GM11168 (cell line): ENCODE data around the gene CADPS2.

Experiments used
- in situ Hi-C: fragments of 300-500 bp; cut with MboI; formaldehyde crosslinking; loops from one replicate; pipeline ENCODE4 v1.12.0; 2022; ENCODE audit warnings: low sequenced_read_pairs; ENCODE audit not compliant: unreplicated experiment

The CADPS2 gene

DNA sequence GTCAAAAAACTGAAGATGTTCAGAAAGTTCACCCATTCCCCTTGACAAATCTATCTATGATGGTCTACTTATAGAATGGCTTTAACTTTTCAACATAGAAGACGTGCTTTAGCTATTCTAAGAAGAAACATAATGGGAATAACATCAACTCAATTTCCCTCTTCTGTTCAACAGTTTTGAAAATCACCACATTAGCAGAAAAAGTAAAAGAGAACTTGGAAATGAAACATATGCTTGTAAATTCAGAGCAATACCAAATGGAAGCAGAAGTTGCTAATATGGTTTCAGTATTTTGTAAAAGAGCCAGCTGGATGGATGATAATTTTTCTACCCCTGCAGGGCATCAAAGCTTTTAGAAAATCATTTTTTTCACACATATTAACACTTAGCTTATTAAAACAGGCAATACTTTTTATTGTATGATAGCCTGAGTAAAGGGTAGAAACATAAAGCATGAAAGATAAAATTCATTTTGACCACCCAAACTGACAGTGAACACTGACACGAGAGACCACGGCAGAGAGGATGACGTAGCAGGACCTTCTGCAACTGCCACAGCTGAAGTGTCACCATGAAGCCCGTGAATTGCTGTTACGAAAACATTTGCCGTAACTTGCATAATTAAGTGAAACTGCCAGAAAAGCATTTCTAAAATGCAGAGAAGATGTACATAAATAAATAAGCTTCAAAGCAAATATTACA lies 542.5 kb downstream of the CADPS2 start:
- in situ Hi-C loops = no loop called here

DNA sequence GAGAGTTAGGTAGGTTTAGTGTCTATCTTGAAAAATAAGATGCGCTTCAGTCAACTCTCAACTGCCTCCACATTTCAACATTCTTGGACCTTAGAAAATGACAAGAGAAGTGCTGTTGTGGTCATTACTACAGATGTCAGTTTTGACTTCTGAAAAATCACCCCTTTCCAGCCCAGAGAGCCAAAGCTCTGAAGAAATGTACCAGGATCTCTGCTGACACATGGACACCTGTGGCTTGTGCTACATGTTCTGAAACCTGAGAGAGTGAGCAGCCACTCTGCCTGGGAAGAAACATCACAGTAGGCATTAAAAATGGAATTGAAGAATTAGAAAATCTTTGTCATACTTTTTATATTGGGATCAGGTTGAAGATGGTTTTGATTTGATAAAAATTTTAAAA lies 545.8 kb downstream of the CADPS2 start:
- in situ Hi-C loops = no loop called here

DNA sequence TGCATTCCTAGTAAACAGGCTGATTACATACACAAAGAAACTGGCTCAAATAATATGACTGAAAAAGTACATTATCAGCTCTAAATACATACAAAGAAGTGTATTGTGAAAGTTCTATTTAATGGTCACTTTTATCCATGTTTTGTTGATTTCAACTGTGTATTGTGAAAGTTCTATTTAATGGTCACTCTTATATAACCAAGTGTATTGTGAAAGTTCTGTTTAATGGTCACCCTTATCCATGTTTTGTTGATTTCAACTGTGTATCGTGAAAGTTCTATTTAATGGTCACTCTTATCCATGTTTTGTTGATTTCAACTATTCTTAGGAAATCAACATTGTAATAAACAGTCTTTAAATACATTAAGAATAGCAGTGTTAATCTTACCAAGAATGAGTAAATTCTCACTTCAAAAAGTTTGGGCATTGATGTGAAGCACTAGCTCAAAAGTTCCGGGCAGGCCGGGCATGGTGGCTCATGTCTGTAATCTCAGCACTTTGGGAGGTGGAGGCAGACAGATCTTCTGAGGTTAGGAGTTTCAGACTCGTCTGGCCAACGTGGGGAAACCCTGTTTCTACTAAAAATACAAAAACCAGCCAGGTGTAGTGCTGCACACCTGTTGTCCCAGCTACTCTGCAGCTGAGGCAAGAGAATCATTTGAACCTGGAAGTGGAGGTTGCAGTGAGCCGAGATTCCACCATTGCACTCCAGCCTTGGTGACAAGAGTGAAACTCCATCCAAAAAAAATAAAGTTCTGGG lies 546.9 kb downstream of the CADPS2 start:
- in situ Hi-C loops = no loop called here

GRCh38 chr7:122337011-122337410 lies 549.2 kb downstream of the CADPS2 start:
- in situ Hi-C loops = no loop called here

- in situ Hi-C loops = no loop called here
These were observed 557.0 kb downstream of the CADPS2 start for GRCh38 chr7:122329145-122329802.

DNA sequence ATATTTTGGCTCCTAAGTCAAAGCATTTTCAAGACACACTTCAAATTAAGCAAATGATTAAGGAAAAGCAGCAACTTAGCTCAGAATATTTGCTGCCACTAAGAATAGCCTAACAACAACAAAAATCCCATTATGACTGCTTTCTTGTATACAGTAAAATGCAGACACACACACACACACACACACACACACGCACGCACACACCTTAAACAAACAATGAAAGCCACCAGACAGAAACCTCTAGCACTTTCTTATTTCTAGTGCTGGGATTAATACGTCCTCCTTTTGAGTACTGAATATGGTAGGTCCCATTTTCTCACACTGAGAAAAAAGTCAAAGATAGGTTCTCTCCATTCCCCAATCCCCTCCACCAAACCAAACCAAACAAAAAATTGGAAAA lies 558.3 kb downstream of the CADPS2 start:
- in situ Hi-C loops = no loop called here

DNA sequence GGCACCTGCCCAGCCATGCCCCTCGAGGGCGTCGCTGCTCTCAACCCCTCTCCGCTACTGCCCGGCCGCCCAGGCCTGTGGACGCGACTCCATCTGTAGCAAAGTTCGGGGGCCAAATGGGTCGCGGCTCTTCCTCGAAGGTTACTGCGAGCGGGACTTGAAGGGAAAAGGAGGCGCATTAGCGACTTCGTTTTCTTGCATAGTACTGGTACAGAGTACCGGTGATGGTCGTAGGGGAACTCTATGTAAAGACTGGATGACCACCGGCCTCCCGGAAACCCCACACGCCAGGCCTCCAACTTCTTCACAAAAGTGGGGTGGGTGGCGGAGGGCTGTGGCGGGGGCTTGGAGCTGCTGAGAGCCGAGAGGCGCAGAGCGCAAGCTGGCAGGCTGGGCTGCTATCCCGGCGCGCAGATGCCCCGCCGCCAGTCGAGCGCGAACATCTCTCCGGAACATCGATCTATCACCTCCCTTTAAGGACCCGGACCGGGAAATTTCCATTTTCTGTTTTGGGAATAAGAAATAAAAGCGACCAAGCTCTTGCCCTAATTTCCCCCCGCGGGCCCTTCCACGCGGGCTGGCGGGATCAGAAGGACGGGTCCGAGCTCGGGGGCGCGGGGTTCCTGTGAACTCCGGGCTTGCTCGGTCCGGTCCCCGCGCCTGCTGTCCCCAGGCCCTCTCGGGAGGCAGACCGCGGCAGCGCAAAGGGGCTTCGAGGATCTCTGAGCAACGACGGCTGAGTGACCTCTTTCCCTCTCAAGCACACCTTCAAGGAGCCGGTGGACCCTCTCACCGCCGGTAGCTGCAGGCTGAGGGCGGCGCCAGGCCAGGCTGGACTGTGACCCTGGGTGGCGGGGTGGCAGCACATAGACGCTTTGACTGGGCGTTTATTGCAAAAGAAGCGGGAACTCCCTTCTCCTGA lies 569.5 kb downstream of the CADPS2 start:
- in situ Hi-C loops = no loop called here

DNA sequence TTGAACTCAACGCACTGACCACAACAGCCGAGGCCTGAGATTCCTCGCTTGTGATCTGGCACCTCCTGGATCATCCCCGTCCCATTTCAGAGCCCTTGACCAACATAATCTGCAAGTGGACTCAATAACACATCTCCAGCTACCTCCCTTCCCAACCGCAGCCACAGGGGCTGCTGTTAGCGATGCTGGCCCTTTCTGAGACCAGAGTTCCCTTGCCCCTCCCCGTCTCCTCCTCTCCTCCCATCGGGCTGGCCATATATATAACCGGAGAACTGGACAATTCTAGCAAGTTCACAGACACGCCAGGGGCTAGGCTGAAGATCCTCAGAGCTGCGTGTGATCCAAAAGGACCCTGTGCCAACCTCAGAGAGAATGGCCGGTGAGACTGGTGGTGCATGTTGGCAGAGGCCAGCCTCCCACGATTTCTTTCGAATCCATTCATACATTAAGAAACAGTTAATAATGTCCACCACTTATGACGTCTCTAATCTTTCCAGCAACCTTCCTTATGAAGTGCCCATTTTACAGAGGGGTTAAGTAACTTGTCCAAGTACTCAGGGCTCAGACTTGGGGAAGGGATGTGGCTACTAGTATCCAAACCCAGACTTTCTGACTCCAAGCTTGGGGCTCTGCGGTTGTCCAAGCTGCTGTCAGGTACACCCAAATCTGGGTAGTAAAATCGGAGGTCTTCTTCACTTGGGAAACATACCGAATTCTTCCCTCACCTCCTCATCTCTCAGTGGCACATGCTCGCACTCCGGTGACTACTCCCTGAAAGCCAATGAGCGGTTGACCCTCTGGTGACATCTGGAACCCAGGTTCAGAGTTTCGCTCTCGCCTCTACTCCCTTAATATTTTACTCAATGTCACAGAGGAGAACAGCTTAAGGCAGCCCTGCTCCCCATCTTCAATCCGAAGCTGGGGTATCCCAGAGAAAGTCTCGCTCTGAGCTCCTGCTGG lies 570.5 kb downstream of the CADPS2 start:
- in situ Hi-C loops = no loop called here

GRCh38 chr7:122314284-122314683 lies 572.0 kb downstream of the CADPS2 start:
- in situ Hi-C loops = no loop called here

DNA sequence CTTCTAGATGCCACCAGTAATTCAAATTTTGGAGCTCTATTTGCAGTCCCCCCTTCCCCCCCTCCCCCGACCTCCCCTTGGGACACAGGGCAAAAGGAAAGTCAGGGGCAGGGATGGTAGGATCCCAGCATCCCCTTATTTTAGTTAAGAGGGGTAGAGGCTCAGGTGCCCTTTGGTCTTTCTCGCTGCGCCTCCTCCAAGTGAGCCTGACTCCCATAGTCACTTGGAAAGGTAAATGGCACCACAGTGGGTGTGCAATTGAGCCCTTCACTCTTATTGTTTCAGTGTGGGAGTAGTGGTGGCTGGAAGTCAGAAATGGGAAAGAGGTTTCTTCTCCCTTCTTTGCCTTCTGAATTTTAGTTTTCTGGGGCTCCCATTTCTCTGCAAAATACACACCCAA lies 573.5 kb downstream of the CADPS2 start:
- in situ Hi-C loops = no loop called here

- in situ Hi-C loops = no loop called here
These were observed 574.4 kb downstream of the CADPS2 start for GRCh38 chr7:122311734-122312450.

- in situ Hi-C loops = no loop called here
These were observed 575.1 kb downstream of the CADPS2 start for GRCh38 chr7:122311050-122311700.

DNA sequence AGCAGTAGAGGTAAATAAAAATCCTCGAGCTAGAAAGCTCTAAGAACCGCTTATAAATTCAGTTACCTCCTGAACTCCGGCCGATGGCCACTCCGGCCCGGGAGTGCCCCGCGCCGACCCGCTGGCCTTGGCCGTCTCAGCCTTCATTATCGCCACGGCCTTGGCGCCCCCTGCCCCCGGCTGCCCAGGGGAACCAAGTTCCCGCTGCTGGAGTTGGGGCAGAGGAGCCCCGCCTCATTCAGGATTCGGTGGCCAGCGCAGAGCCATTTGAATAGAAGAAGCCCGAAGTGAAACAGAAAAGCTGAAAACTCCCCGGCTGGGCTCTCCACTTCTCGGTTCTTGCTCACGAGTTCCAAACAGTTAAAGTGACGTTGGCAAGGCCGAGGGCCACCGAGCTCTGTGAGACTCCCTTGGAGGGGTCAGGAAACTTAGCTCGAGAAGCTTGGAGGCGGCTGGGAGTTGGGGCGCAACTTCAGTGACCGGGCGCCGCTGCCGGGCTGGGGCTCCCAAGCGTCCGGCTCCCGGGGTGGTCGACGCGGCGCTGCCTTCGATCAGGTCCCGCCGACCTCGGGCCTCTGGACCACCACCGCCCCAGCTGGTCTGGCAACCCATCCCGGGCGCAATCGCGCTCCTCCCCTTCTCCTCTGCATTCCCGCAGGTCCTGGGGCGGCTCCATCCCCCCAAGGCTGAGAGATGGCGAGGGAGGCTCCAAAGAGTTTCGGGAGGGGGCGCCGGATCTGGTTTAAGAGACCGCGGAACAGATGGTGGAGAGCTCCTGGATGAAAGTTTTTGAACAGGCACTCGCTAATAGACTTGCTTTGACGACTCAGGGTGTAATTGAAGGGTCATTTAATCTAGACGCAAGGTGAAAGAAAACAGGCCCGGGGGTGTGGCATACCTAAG lies 575.9 kb downstream of the CADPS2 start:
- in situ Hi-C loops = no loop called here

GRCh38 chr7:122309421-122309820 lies 576.8 kb downstream of the CADPS2 start:
- in situ Hi-C loops = no loop called here

GRCh38 chr7:122307228-122307621 lies 579.0 kb downstream of the CADPS2 start:
- in situ Hi-C loops = no loop called here

GRCh38 chr7:122306320-122307227 lies 579.7 kb downstream of the CADPS2 start:
- in situ Hi-C loops = no loop called here
